GM23338 (cell line): Measurements from ENCODE around the gene KRTAP10-9. TPM values are rescaled to one million over a fixed set of nuclear protein-coding genes. Genes with fewer than 3 reads are reported as not detected.
"Not testable (repeated sequence)": the region's sequence is repeated elsewhere in the genome, so short reads cannot be mapped to it uniquely, and the experiment has no call there.

Experiments used
- ATAC-seq: fragments of 200-7000 bp; cut with Tn5 transposase; 3 replicates; pipeline ENCODE4 v1.9.1; 2020
- DNase-seq: peaks from one replicate; pipeline ENCODE4 v3.0.0-alpha.2; 2015; ENCODE audit warnings: low spot score
- H2AFZ ChIP-seq: fragments of 200-600 bp; sonication (generic); 2 replicates; pipeline ENCODE4 v1.8.0; 2016; ENCODE audit warnings: antibody characterized with exemption, mild to moderate bottlenecking, moderate library complexity
- H3F3A ChIP-seq: fragments of 200-600 bp; sonication (generic); replicated peaks from 2 replicates; pipeline ENCODE4 v1.8.0; 2017; ENCODE audit warnings: antibody characterized with exemption, mixed run types, low read depth
- H3K27ac ChIP-seq: fragments of 200-600 bp; sonication (generic); 2 replicates; pipeline ENCODE4 v1.6.1; 2016; ENCODE audit warnings: low read depth
- H3K27me3 ChIP-seq: fragments of 200-600 bp; sonication (generic); 2 replicates; pipeline ENCODE4 v1.8.0; 2016; ENCODE audit warnings: mild to moderate bottlenecking, mixed run types, moderate library complexity; ENCODE audit not compliant: insufficient read depth
- H3K36me3 ChIP-seq: fragments of 200-600 bp; sonication (generic); 2 replicates; pipeline ENCODE4 v1.8.0; 2016; ENCODE audit warnings: mild to moderate bottlenecking; ENCODE audit not compliant: insufficient read depth
- H3K4me1 ChIP-seq: fragments of 200-600 bp; sonication (generic); 2 replicates; pipeline ENCODE4 v1.8.0; 2016; ENCODE audit warnings: mild to moderate bottlenecking, moderate library complexity; ENCODE audit not compliant: insufficient read depth
- H3K4me2 ChIP-seq: fragments of 200-600 bp; sonication (generic); 2 replicates; pipeline ENCODE4 v1.7.1; 2017; ENCODE audit warnings: mixed run types
- H3K4me3 ChIP-seq: fragments of 200-600 bp; sonication (generic); 2 replicates; pipeline ENCODE4 v1.6.1; 2016; ENCODE audit warnings: mixed run types
- H3K79me2 ChIP-seq: fragments of 200-600 bp; sonication (generic); replicated peaks from 2 replicates; pipeline ENCODE4 v1.8.0; 2017; ENCODE audit warnings: mild to moderate bottlenecking; ENCODE audit not compliant: insufficient read depth
- H3K9me2 ChIP-seq: fragments of 200-600 bp; sonication (generic); 2 replicates; pipeline ENCODE4 v1.8.0; 2017; ENCODE audit not compliant: insufficient read depth
- H4K20me1 ChIP-seq: fragments of 200-600 bp; sonication (generic); replicated peaks from 2 replicates; pipeline ENCODE4 v1.8.0; 2017; ENCODE audit warnings: mild to moderate bottlenecking; ENCODE audit not compliant: insufficient read depth
- H3K27ac Mint-ChIP-seq: 2 replicates; pipeline ENCODE4 v1.8.0; 2020; ENCODE audit warnings: inconsistent platforms, mild to moderate bottlenecking, moderate library complexity, mixed read lengths
- H3K27me3 Mint-ChIP-seq: 3 replicates; pipeline ENCODE4 v1.8.0; 2022; ENCODE audit warnings: low read depth, mild to moderate bottlenecking, moderate library complexity, mixed read lengths, inconsistent platforms; ENCODE audit not compliant: insufficient read depth, poor library complexity
- H3K36me3 Mint-ChIP-seq: 3 replicates; pipeline ENCODE4 v1.8.0; 2021; ENCODE audit warnings: low read depth, mild to moderate bottlenecking, inconsistent platforms, moderate library complexity, mixed read lengths
- H3K4me1 Mint-ChIP-seq: 3 replicates; pipeline ENCODE4 v1.8.0; 2020; ENCODE audit warnings: mild to moderate bottlenecking, inconsistent platforms, mixed read lengths
- H3K4me3 Mint-ChIP-seq: 3 replicates; pipeline ENCODE4 v1.8.0; 2021; ENCODE audit warnings: moderate library complexity, mild to moderate bottlenecking, inconsistent platforms, mixed read lengths
- H3K9me3 Mint-ChIP-seq: 3 replicates; pipeline ENCODE4 v1.8.0; 2020; ENCODE audit warnings: moderate library complexity, mild to moderate bottlenecking, inconsistent platforms, mixed read lengths
- JUNB ChIP-seq: IDR thresholded peaks from one replicate; pipeline ENCODE4 v1.6.1; 2016; ENCODE audit warnings: antibody characterized with exemption; ENCODE audit not compliant: unreplicated experiment
- ZNF114 ChIP-seq: fragments of 250-450 bp; sonication (Bioruptor Pico); IDR thresholded peaks from 2 replicates; pipeline ENCODE4 v1.5.0; 2020; ENCODE audit warnings: mild to moderate bottlenecking, moderate library complexity
- polyA plus RNA-seq: library from polyadenylated mRNA; unstranded; fragments of >200 nt; fragmentation: Nextera tagmentation; extraction: Ambion mirVana; gene quantifications from 2 replicates; pipeline ENCODE4 v1.2.1, GENCODE V29; 2016
- total RNA-seq: library from RNA; depleted of rRNA; stranded (reverse); fragments of >200 nt; shearing (Covaris generic); gene quantifications from 2 replicates; pipeline ENCODE4 v1.2.3, GENCODE V29; 2014
- TF ChIP-seq, protein P1 (sequence below): IDR thresholded peaks from 2 replicates; pipeline ENCODE4 v1.6.1; 2016; ENCODE audit warnings: antibody characterized with exemption
- TF ChIP-seq, protein P2 (sequence below), 2 experiments: fragments of 200-600 bp in 1 of 2; sonication (generic) in 1 of 2; conservative IDR thresholded peaks; 2 replicates each; pipeline versions ENCODE4 v1.5.1 to v1.6.1; 2016 to 2017; ENCODE audit warnings: antibody characterized with exemption in 2 of 2, low read depth in 2 of 2, mild to moderate bottlenecking in 2 of 2, moderate library complexity in 1 of 2

The KRTAP10-9 gene
- total and polyA plus RNA-seq, 2 experiments from 2014 or later: not detected

DNA sequence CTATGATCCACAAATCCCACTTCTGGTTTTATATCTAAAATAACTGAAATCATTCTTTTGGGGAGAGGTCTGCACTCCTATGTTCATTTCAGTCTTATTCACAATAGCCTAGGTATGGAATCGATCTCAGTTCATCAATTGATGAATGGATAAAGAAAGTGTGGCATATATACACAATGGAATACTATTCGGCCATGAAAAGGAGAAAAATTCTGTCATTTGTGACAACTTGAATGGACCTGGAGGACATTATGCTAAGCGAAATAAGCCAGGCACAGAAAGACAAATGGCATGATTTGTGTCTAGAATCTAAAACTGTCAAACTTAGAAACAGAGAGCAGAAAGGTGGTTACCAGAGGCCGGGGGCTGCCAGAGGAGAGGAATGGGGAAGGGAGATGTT lies 20.4 kb upstream of the KRTAP10-9 start:
- H3K36me3 Mint-ChIP-seq: peaks cover 16% of the 10 kb centered on the region
- no peak overlapping the region for H3K27ac ChIP-seq
- TF ChIP-seq ZNF114 (CRISPR knock-in tag): no peak
- no peak for TF ChIP-seq JUNB
- H3K9me3 Mint-ChIP-seq: peaks cover 34% of the 10 kb centered on the region
- no peaks in the 10 kb centered on the region for H4K20me1 ChIP-seq
- H2AFZ ChIP-seq: no peak overlapping the region
- no peaks in the 10 kb centered on the region for H3K27me3 ChIP-seq
- no peaks in the 10 kb centered on the region for H3F3A ChIP-seq
- no peaks in the 10 kb centered on the region for H3K9me2 ChIP-seq
- H3K27ac Mint-ChIP-seq: no peak overlapping the region
- no peaks in the 10 kb centered on the region for H3K4me1 ChIP-seq
- no peaks in the 10 kb centered on the region for H3K79me2 ChIP-seq
- H3K4me2 ChIP-seq: no peak overlapping the region
- H3K27me3 Mint-ChIP-seq: peaks cover 3% of the 10 kb centered on the region
- H3K4me3 Mint-ChIP-seq: no peak overlapping the region
- no peak overlapping the region for H3K4me3 ChIP-seq
- DNase-seq (no peak), ATAC-seq (no peak)
- no peaks in the 10 kb centered on the region; the same call in 2 of the 3 replicates for H3K4me1 Mint-ChIP-seq
- H3K36me3 ChIP-seq: 0 out of 2 replicates have a peak, but pooled peaks cover 4% of the 10 kb centered on the region

DNA sequence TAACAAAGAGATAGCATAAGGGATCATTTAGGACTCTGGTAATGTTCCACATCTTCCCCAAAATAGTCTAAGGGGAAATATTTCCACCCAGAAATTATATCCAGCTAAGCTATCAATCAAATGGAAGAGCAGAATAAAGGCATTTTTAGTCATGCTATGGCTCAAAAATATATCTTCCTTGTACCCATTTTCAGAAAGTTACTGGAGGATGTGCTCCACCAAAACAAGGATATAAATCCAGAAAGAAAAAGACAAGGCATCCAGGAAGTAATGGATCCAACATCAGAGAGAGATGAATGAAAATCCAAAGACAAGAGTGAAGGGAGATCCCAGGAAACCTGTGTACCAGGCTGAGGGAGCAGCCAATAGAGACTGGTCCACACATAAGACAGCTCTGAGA lies 17.7 kb upstream of the KRTAP10-9 start:
- no peaks in the 10 kb centered on the region for H3K27me3 ChIP-seq
- ATAC-seq: no peak
- Mint-ChIP-seq H3K36me3 (peaks cover 19% of the 10 kb centered on the region), H3K4me3 (no peak overlapping the region), H3K27ac (no peak overlapping the region), H3K27me3 (peaks cover 8% of the 10 kb centered on the region), H3K4me1 (no peaks in the 10 kb centered on the region; the same call in 2 of the 3 replicates), H3K9me3 (peaks cover 43% of the 10 kb centered on the region)
- H3K36me3 ChIP-seq: 0 out of 2 replicates have a peak, but pooled peaks cover 4% of the 10 kb centered on the region
- no peaks in the 10 kb centered on the region for H3F3A ChIP-seq
- H3K4me3 ChIP-seq: no peak overlapping the region
- DNase-seq: no peak
- H3K4me1 ChIP-seq: no peaks in the 10 kb centered on the region
- no peak overlapping the region for H2AFZ ChIP-seq
- no peaks in the 10 kb centered on the region for H3K9me2 ChIP-seq
- no peaks in the 10 kb centered on the region for H3K79me2 ChIP-seq
- no peak overlapping the region for H3K27ac ChIP-seq
- no peak overlapping the region for H3K4me2 ChIP-seq
- no peak for TF ChIP-seq JUNB
- TF ChIP-seq, protein P1, sequence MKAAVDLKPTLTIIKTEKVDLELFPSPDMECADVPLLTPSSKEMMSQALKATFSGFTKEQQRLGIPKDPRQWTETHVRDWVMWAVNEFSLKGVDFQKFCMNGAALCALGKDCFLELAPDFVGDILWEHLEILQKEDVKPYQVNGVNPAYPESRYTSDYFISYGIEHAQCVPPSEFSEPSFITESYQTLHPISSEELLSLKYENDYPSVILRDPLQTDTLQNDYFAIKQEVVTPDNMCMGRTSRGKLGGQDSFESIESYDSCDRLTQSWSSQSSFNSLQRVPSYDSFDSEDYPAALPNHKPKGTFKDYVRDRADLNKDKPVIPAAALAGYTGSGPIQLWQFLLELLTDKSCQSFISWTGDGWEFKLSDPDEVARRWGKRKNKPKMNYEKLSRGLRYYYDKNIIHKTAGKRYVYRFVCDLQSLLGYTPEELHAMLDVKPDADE: no peak
- TF ChIP-seq, protein P2, sequence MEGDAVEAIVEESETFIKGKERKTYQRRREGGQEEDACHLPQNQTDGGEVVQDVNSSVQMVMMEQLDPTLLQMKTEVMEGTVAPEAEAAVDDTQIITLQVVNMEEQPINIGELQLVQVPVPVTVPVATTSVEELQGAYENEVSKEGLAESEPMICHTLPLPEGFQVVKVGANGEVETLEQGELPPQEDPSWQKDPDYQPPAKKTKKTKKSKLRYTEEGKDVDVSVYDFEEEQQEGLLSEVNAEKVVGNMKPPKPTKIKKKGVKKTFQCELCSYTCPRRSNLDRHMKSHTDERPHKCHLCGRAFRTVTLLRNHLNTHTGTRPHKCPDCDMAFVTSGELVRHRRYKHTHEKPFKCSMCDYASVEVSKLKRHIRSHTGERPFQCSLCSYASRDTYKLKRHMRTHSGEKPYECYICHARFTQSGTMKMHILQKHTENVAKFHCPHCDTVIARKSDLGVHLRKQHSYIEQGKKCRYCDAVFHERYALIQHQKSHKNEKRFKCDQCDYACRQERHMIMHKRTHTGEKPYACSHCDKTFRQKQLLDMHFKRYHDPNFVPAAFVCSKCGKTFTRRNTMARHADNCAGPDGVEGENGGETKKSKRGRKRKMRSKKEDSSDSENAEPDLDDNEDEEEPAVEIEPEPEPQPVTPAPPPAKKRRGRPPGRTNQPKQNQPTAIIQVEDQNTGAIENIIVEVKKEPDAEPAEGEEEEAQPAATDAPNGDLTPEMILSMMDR (conservative IDR thresholded peaks at IDR 0.05; ENCODE audit: low read depth in 2 of 2): no peak
- no peaks in the 10 kb centered on the region for H4K20me1 ChIP-seq

DNA sequence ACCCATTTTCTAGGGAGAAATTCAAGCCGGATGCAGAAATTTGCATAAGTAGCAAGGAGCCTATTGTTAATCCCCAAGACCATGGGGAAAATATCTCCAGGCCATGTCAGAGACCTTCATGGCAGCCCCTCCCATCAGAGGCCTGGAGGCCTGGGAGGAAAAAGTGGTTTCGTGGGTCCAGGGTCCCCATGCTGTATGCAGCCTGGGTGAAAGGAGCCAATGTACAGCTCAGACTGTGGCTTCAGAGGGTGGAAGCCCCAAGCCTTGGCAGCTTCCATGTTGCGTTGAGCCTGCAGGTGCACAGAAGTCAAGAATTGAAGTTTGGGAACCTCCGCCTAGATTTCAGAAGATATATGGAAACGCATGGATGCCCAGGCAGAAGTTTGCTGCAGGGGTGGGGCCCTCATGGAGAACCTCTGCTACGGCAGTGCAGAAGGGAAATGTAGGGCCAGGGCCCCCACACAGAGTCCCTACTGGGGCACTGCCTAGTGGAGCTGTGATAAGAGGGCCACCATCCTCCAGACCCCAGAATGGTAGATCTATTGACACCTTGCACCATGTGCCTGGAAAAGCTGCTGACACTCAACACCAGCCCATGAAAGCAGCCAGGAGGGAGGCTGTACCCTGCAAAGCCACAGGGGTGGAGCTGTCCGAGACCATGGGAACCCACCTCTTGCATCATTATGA lies 16.6 kb upstream of the KRTAP10-9 start:
- H2AFZ ChIP-seq, DNase-seq, H3K27ac Mint-ChIP-seq, H3K4me2 ChIP-seq, H3K4me3 ChIP-seq, H3K4me1 ChIP-seq, H3F3A ChIP-seq, H4K20me1 ChIP-seq, H3K4me3 Mint-ChIP-seq, H3K79me2 ChIP-seq, H3K36me3 ChIP-seq, H3K27ac ChIP-seq, H3K9me2 ChIP-seq, H3K27me3 ChIP-seq, ATAC-seq, H3K27me3 Mint-ChIP-seq, H3K4me1 Mint-ChIP-seq: not testable (repeated sequence)
- Mint-ChIP-seq H3K9me3 (peaks cover 43% of the 10 kb centered on the region), H3K36me3 (peaks cover 19% of the 10 kb centered on the region)
